NCI-H82 treated with DMSO at 0.1 percent for 48 hours (cell line): ENCODE data around the gene UGDH.
"Not testable (repeated sequence)": the region's sequence is repeated elsewhere in the genome, so short reads cannot be mapped to it uniquely, and the experiment has no call there.

Experiments used
- DNase-seq: peaks from one replicate; lab custom pipeline; 2025; ENCODE audit not compliant: unreplicated experiment; lab: John Stamatoyannopoulos, UW

UGDH gene

GRCh38 chr4:39497909-39498726, 29.1 kb downstream of the UGDH start:
- DNase-seq = no peak

- no peak for DNase-seq
Measured at GRCh38 chr4:39495446-39496213, 31.6 kb downstream of the UGDH start.

- no peak for DNase-seq
Measured at GRCh38 chr4:39494354-39494753, 32.9 kb downstream of the UGDH start.

GRCh38 chr4:39490322-39490721, 36.9 kb downstream of the UGDH start:
- DNase-seq = no peak

GRCh38 chr4:39486221-39486804, 40.9 kb downstream of the UGDH start:
- DNase-seq = no peak

GRCh38 chr4:39484582-39485272, 42.5 kb downstream of the UGDH start:
- DNase-seq = no peak

GRCh38 chr4:39480902-39481695, 46.1 kb downstream of the UGDH start:
- DNase-seq = no peak

GRCh38 chr4:39480251-39480650, 47.0 kb downstream of the UGDH start:
- DNase-seq = no peak

GRCh38 chr4:39476187-39476895, 50.9 kb downstream of the UGDH start:
- DNase-seq = no peak

GRCh38 chr4:39472396-39472795, 54.8 kb downstream of the UGDH start:
- no peak for DNase-seq

- no peak for DNase-seq
Measured at GRCh38 chr4:39470402-39470801, 56.8 kb downstream of the UGDH start.

GRCh38 chr4:39469429-39470077, 57.7 kb downstream of the UGDH start:
- peak; percentile 31 for DNase-seq

GRCh38 chr4:39467464-39467863, 59.8 kb downstream of the UGDH start:
- no peak for DNase-seq

- no peak for DNase-seq
Measured at GRCh38 chr4:39466747-39467146, 60.5 kb downstream of the UGDH start.

GRCh38 chr4:39464886-39465501, 62.2 kb downstream of the UGDH start:
- DNase-seq = no peak

GRCh38 chr4:39458505-39459300, 68.5 kb downstream of the UGDH start, which contains the start of the genes LIAS and RPL9:
LIAS (plus strand) TSS chr4:39459056; CDS start chr4:39459118, 62 bp downstream.
RPL9 (minus strand) TSS chr4:39458922; CDS start chr4:39458439, 483 bp downstream.
- DNase-seq = peak; percentile 81

GRCh38 chr4:39458161-39458504, 69.1 kb downstream of the UGDH start:
- not testable (repeated sequence) for DNase-seq
